OCI-LY7 (cell line): ENCODE measurements around the gene CELSR3.

ENCODE experiments used
- CTCF ChIP-seq: fragments of 200-600 bp; sonication (generic); conservative IDR thresholded peaks from 2 replicates; pipeline ENCODE4 v1.5.1; 2014; ENCODE audit warnings: mild to moderate bottlenecking, antibody characterized with exemption, low read length, moderate library complexity, mixed read lengths
- EZH2phosphoT487 ChIP-seq: fragments of 200-600 bp; sonication (generic); IDR thresholded peaks from 2 replicates; pipeline ENCODE4 v1.6.1; 2018; ENCODE audit warnings: low read depth, borderline replicate concordance, mild to moderate bottlenecking, mixed run types, antibody characterized with exemption, low read length, moderate library complexity, mixed read lengths

DNA sequence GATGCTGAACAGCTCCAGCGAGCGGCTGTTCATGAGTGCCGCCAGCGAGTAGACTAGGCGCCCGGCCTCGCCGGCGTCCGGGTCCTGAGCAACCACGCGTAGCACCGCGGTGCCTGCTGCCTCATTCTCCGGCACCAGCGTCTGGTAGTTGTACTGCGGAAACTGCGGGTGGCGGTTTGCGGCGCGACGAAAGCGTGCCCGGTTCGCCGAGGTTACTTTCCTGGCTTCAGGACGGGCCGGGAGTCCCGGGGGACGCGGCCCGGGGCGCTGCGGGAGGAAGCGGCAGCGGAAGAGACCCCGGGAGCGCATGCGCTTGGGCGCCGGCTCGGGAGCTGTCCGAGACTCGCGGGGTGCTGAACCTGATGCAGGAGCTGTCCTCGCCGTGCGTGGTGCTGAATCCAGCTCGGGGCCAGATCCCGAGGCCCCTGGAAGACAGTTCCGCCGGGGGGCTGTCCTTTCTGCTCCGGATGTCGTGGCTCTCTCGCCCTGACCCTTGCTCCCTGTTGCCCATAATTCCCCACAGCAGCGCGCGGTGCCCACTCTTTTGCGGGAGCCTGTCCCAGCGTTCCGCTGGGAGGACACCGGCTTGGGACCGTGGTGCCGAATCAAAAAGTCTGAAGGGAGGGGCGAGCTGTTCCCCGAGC, 1.1 kb downstream of the CELSR3 start:
- TF ChIP-seq CTCF, result no peak
- TF ChIP-seq EZH2phosphoT487, result no peak
